ENCODE results near the gene INPP4B. TPM values are rescaled to one million over a fixed set of nuclear protein-coding genes. Genes with fewer than 3 reads are reported as not detected.

INPP4B gene
- total RNA-seq, 2 experiments from 2014 or later = 55.7 to 60.5 TPM

- no peaks in the 10 kb centered on the region for H3K9me3 Mint-ChIP-seq
- intact Hi-C loops (cut with micrococcal nuclease) = loop anchor here (1.0 to 5.0 kb wide), 12 partner anchors 7 to 914 kb away; partner anchors contain the start of genes IL15 and INPP4B
- peak overlapping the region; percentile 82 for H3K27ac Mint-ChIP-seq
- no peak overlapping the region for H3K4me3 Mint-ChIP-seq
- peaks cover 79% of the 10 kb centered on the region for H3K4me1 Mint-ChIP-seq (ENCODE audit: low read depth)
- DNase-seq = no peak
- peaks cover 8% of the 10 kb centered on the region for H3K36me3 Mint-ChIP-seq (ENCODE audit: low read depth)
- no peaks in the 10 kb centered on the region for H3K27me3 Mint-ChIP-seq (ENCODE audit: low read depth)
- CTCF ChIA-PET = interaction anchor here (1.1 to 1.5 kb wide), 3 partner anchors 16 to 134 kb away, joined by 3 to 5 read pairs (median 4); no protein-coding TSS in a partner anchor
Measured at GRCh38 chr4:142550965-142551364, 295.1 kb downstream of the INPP4B start.

- DNase-seq = no peak
- intact Hi-C loops (cut with micrococcal nuclease) = loop anchor here (1.0 to 5.0 kb wide), 12 partner anchors 8 to 913 kb away; partner anchors contain the start of genes IL15 and INPP4B
- peaks cover 8% of the 10 kb centered on the region for H3K36me3 Mint-ChIP-seq (ENCODE audit: low read depth)
- CTCF ChIA-PET = interaction anchor here (1.2 kb wide), 1 partner anchor 17 kb away, joined by 3 read pairs; no protein-coding TSS in a partner anchor
- H3K4me3 Mint-ChIP-seq = no peak overlapping the region
- no peaks in the 10 kb centered on the region for H3K27me3 Mint-ChIP-seq (ENCODE audit: low read depth)
- no peaks in the 10 kb centered on the region for H3K9me3 Mint-ChIP-seq
- peaks cover 71% of the 10 kb centered on the region for H3K4me1 Mint-ChIP-seq (ENCODE audit: low read depth)
- H3K27ac Mint-ChIP-seq = peak overlapping the region; percentile 60
Measured at GRCh38 chr4:142549726-142550463, 296.2 kb downstream of the INPP4B start.

GRCh38 chr4:142549248-142549647 is 296.9 kb downstream of the INPP4B start:
- CTCF ChIA-PET = interaction anchor here (1.2 kb wide), 1 partner anchor 18 kb away, joined by 3 read pairs; no protein-coding TSS in a partner anchor
- Mint-ChIP-seq H3K9me3 (no peaks in the 10 kb centered on the region), H3K27me3 (ENCODE audit: low read depth) (no peaks in the 10 kb centered on the region), H3K27ac (peak overlapping the region; percentile 60), H3K36me3 (ENCODE audit: low read depth) (peaks cover 6% of the 10 kb centered on the region), H3K4me3 (no peak overlapping the region), H3K4me1 (ENCODE audit: low read depth) (peaks cover 67% of the 10 kb centered on the region)
- peak; percentile 33 for DNase-seq
- intact Hi-C loops (cut with micrococcal nuclease) = no loop called here

- Mint-ChIP-seq H3K27me3 (ENCODE audit: low read depth) (no peaks in the 10 kb centered on the region), H3K4me3 (no peak overlapping the region), H3K36me3 (ENCODE audit: low read depth) (peaks cover 5% of the 10 kb centered on the region), H3K9me3 (no peaks in the 10 kb centered on the region), H3K27ac (no peak overlapping the region), H3K4me1 (ENCODE audit: low read depth) (peaks cover 67% of the 10 kb centered on the region)
- intact Hi-C loops (cut with micrococcal nuclease) = loop anchor here (1.0 kb wide), 1 partner anchor 8 kb away; no protein-coding TSS in a partner anchor
- CTCF ChIA-PET = interaction anchor here (0.7 to 1.3 kb wide), 4 partner anchors 9 to 192 kb away, joined by 3 to 5 read pairs (median 4); no protein-coding TSS in a partner anchor
- no peak for DNase-seq
Measured at GRCh38 chr4:142548491-142548890, 297.6 kb downstream of the INPP4B start.

- intact Hi-C loops (cut with micrococcal nuclease) = loop anchor here (1.0 kb wide), 1 partner anchor 8 kb away; no protein-coding TSS in a partner anchor
Measured at GRCh38 chr4:142547974-142548373, 298.1 kb downstream of the INPP4B start.

GRCh38 chr4:142544594-142544993 is 301.5 kb downstream of the INPP4B start:
- intact Hi-C loops (cut with micrococcal nuclease) = no loop called here
- DNase-seq = no peak
- Mint-ChIP-seq H3K27me3 (ENCODE audit: low read depth) (no peaks in the 10 kb centered on the region), H3K4me1 (ENCODE audit: low read depth) (peaks cover 55% of the 10 kb centered on the region), H3K9me3 (no peaks in the 10 kb centered on the region), H3K4me3 (no peak overlapping the region), H3K36me3 (ENCODE audit: low read depth) (peaks cover 3% of the 10 kb centered on the region), H3K27ac (no peak overlapping the region)
- CTCF ChIA-PET = interaction anchor here (0.7 to 1.0 kb wide), 4 partner anchors 10 to 136 kb away, joined by 3 to 5 read pairs (median 4); no protein-coding TSS in a partner anchor

More at GRCh38 chr4:142547974-142548373, 298.1 kb downstream of the INPP4B start:
- no peak overlapping the region for H3K27ac Mint-ChIP-seq
- no peaks in the 10 kb centered on the region for H3K9me3 Mint-ChIP-seq
- no peaks in the 10 kb centered on the region for H3K27me3 Mint-ChIP-seq (ENCODE audit: low read depth)
- H3K4me3 Mint-ChIP-seq = no peak overlapping the region
- peaks cover 62% of the 10 kb centered on the region for H3K4me1 Mint-ChIP-seq (ENCODE audit: low read depth)
- no peak for DNase-seq
- CTCF ChIA-PET = interaction anchor here (1.0 to 1.3 kb wide), 3 partner anchors 8 to 15 kb away, joined by 3 to 5 read pairs (median 4); no protein-coding TSS in a partner anchor
- H3K36me3 Mint-ChIP-seq (ENCODE audit: low read depth) = peaks cover 5% of the 10 kb centered on the region

- Mint-ChIP-seq H3K27ac (no peak overlapping the region), H3K27me3 (ENCODE audit: low read depth) (no peaks in the 10 kb centered on the region), H3K4me1 (ENCODE audit: low read depth) (peaks cover 53% of the 10 kb centered on the region), H3K9me3 (no peaks in the 10 kb centered on the region), H3K4me3 (no peak overlapping the region), H3K36me3 (ENCODE audit: low read depth) (peaks cover under 1% of the 10 kb centered on the region)
- intact Hi-C loops (cut with micrococcal nuclease) = no loop called here
- CTCF ChIA-PET = interaction anchor here (0.7 to 1.0 kb wide), 4 partner anchors 10 to 135 kb away, joined by 3 to 5 read pairs (median 4); no protein-coding TSS in a partner anchor
- DNase-seq = no peak
Measured at GRCh38 chr4:142544039-142544438, 302.1 kb downstream of the INPP4B start.

- H3K27me3 Mint-ChIP-seq (ENCODE audit: low read depth) = no peaks in the 10 kb centered on the region
- CTCF ChIA-PET = interaction anchor here (0.6 to 1.6 kb wide), 5 partner anchors 8 to 307 kb away, joined by 3 to 5 read pairs (median 4); no protein-coding TSS in a partner anchor
- peak overlapping the region; percentile 79 for H3K27ac Mint-ChIP-seq
- intact Hi-C loops (cut with micrococcal nuclease) = loop anchor here (1.0 kb wide), 1 partner anchor 8 kb away; no protein-coding TSS in a partner anchor
- no peaks in the 10 kb centered on the region for H3K9me3 Mint-ChIP-seq
- DNase-seq = no peak
- peaks cover 55% of the 10 kb centered on the region for H3K4me1 Mint-ChIP-seq (ENCODE audit: low read depth)
- H3K4me3 Mint-ChIP-seq = no peak overlapping the region
- no peaks in the 10 kb centered on the region for H3K36me3 Mint-ChIP-seq (ENCODE audit: low read depth)
Measured at GRCh38 chr4:142540483-142540804, 305.7 kb downstream of the INPP4B start.

GRCh38 chr4:142539796-142540482 is 306.2 kb downstream of the INPP4B start:
- Mint-ChIP-seq H3K36me3 (ENCODE audit: low read depth) (no peaks in the 10 kb centered on the region), H3K4me3 (peak overlapping the region; percentile 29), H3K27me3 (ENCODE audit: low read depth) (no peaks in the 10 kb centered on the region), H3K4me1 (ENCODE audit: low read depth) (peaks cover 60% of the 10 kb centered on the region), H3K9me3 (no peaks in the 10 kb centered on the region), H3K27ac (peak overlapping the region; percentile 79)
- intact Hi-C loops (cut with micrococcal nuclease) = loop anchor here (1.0 kb wide), 1 partner anchor 8 kb away; no protein-coding TSS in a partner anchor
- DNase-seq = no peak
- CTCF ChIA-PET = interaction anchor here (0.6 to 1.6 kb wide), 5 partner anchors 8 to 273 kb away, joined by 3 to 4 read pairs (median 4); no protein-coding TSS in a partner anchor

GRCh38 chr4:142535009-142535408 is 311.1 kb downstream of the INPP4B start:
- CTCF ChIA-PET = no interaction called here
- no peaks in the 10 kb centered on the region for H3K36me3 Mint-ChIP-seq (ENCODE audit: low read depth)
- intact Hi-C loops (cut with micrococcal nuclease) = loop anchor here (1.0 to 2.0 kb wide), 3 partner anchors 15 to 118 kb away; no protein-coding TSS in a partner anchor

GRCh38 chr4:142532054-142532453 is 314.0 kb downstream of the INPP4B start:
- no peaks in the 10 kb centered on the region for H3K27me3 Mint-ChIP-seq (ENCODE audit: low read depth)
- H3K36me3 Mint-ChIP-seq (ENCODE audit: low read depth) = no peaks in the 10 kb centered on the region
- H3K4me1 Mint-ChIP-seq (ENCODE audit: low read depth) = peaks cover 38% of the 10 kb centered on the region
- intact Hi-C loops (cut with micrococcal nuclease) = no loop called here
- H3K27ac Mint-ChIP-seq = no peak overlapping the region
- H3K9me3 Mint-ChIP-seq = no peaks in the 10 kb centered on the region
- H3K4me3 Mint-ChIP-seq = no peak overlapping the region
- no peak for DNase-seq
- CTCF ChIA-PET = no interaction called here

More at GRCh38 chr4:142535009-142535408, 311.1 kb downstream of the INPP4B start:
- Mint-ChIP-seq H3K27ac (no peak overlapping the region), H3K27me3 (ENCODE audit: low read depth) (no peaks in the 10 kb centered on the region), H3K4me1 (ENCODE audit: low read depth) (peaks cover 48% of the 10 kb centered on the region), H3K4me3 (no peak overlapping the region), H3K9me3 (no peaks in the 10 kb centered on the region)
- DNase-seq = no peak

- Mint-ChIP-seq H3K4me3 (no peak overlapping the region), H3K27me3 (ENCODE audit: low read depth) (no peaks in the 10 kb centered on the region), H3K4me1 (ENCODE audit: low read depth) (peaks cover 33% of the 10 kb centered on the region), H3K36me3 (ENCODE audit: low read depth) (no peaks in the 10 kb centered on the region), H3K27ac (no peak overlapping the region), H3K9me3 (no peaks in the 10 kb centered on the region)
- intact Hi-C loops (cut with micrococcal nuclease) = no loop called here
- DNase-seq = no peak
- CTCF ChIA-PET = interaction anchor here (0.6 kb wide), 1 partner anchor 159 kb away, joined by 3 read pairs; no protein-coding TSS in a partner anchor
Measured at GRCh38 chr4:142530728-142531127, 315.4 kb downstream of the INPP4B start.

Data from activated naive CD4-positive, alpha-beta T cell treated with anti-CD3 and anti-CD28 coated beads for 36 hours (primary cell).